Urothelium cell line (cell line): ENCODE results near the gene ATP1A3.

Experiments used
- DNase-seq: peaks from one replicate; pipeline ENCODE4 v3.0.0; 2011; ENCODE audit warnings: low spot score, mixed read lengths
- FAIRE-seq: peaks from 2 replicates; lab custom pipeline; 2011; peaks lifted over from hg19 to GRCh38; lab: Jason Lieb, UNC

Gene ATP1A3

DNA sequence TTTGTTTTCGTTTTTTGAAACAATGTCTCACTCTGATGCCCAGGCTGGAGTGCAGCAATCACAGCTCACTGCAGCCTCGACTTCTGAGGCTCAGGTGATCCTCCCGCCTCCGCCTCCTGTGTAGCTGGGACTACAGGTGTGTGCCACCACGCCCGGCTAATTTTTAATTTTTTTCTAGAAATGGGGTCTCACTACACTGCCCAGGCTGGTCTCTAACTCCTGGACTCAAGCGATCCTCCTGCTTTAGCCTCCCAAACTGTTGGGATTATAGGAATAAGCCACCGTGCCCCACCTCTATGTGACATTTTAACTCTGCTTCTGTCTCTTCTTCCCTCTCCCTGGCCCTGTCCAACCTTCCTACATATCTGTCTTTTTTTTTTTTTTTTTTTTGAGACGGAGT, 5.1 kb downstream of the ATP1A3 start:
- FAIRE-seq (no peak), DNase-seq (no peak)

DNA sequence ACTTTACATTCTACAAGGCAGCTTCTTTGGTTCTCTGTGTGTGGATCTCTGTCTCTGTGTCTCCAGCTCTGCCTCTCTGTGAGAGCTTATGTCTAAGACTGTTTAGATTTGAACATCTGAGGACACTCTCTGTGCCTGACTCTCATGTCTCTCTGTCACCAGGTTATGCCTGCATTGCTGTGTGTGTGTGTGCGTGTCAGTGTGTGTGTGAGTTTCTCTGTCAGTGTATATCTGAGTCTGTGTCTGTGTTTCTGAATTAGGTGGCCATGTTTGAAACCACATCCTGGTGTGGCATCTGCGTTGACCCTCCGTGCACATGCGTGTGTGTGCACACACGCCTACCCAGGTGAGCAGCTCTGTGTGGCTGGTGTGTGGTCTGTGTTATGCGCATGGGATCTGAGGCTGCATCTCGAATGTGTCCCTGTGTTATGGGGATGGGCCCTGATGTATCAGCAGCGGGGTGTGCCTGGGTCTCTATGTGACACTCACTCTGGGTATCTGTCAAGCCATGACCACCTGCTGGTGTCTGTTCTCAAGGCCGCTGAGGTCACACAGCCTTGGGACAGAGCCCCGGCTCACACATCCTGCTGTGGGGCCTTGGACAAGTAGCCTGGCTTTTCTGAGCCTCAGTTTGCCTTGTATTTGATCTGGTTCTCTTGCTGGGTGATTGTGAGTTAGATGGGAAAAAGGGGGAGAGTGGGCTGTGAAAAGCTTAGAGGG, 6.7 kb downstream of the ATP1A3 start:
- DNase-seq: no peak
- FAIRE-seq: no peak

DNA sequence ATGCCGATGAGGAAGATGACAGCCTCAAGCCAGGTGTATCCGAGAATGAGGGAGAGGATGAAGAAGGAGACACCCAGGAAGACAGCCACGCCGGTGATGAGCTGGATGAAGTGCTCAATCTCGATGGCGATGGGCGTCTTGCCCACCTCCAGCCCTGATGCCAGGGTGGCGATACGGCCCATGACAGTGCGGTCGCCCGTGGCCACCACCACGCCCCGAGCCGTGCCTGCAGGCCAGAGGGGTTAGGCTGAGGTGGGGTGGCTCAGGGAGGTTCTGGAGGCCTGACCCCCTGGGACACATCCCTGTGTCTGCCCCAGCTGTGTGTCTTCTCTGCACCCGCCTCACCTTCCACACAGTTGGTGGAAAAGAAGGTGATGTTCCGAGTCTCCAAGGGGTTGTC, 9.1 kb downstream of the ATP1A3 start:
- FAIRE-seq (no peak), DNase-seq (no peak)

DNA sequence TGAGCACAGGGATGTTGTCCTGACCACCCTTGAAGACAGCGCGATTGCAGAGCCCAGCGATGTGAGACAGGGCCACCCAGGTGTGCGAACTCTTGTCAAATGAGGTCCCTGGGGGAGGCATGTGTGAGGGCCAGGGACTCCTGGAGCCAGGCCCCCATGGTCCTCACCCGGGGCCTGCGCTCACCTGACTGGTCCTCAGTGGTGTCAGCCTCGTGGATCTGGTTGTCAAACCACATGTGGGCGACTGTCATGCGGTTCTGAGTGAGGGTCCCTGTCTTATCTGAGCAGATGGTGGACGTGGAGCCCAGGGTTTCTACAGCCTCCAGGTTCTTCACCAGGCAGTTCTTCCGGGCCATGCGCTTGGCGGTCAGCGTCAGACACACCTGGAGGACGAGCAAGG, 12.3 kb downstream of the ATP1A3 start:
- DNase-seq: no peak

DNA sequence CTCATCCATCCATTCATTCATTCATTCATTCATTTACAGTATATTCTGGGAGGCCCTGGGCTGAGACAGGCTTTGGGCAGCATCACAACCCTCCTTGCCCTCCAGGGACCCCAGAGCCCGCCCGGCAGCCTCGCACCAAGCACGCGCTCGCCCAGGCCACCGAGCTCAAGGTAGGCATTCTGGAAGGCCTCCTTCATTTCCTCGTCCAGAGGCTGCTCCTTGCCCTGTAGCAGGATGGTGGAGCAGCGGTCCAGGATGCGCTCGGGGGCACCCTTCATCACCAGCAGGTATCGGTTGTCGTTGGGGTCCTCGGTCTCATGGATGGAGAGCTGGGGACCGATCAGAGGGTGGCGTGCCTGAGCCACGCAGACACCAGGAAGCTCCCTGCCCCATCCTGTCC, 15.6 kb downstream of the ATP1A3 start:
- FAIRE-seq (no peak), DNase-seq (no peak)

More for the DNA sequence above, 12.3 kb downstream of the ATP1A3 start:
- FAIRE-seq: no peak

DNA sequence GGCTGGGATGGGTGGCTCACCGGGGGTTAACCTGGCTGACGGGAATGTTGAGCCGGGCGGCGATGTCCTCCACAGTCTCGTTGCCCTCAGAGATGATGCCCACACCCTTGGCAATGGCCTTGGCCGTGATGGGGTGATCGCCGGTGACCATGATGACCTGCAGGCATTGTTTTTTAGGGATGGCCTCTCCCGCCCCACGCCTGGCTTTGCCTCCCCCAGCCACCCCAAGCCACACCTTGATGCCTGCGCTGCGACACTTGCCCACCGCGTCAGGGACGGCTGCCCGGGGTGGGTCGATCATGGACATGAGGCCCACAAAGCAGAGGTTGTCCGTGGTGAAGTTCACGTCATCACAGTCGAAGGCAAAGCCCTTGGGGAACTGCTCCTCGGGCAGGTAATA, 16.1 kb downstream of the ATP1A3 start:
- FAIRE-seq: no peak
- DNase-seq: no peak

DNA sequence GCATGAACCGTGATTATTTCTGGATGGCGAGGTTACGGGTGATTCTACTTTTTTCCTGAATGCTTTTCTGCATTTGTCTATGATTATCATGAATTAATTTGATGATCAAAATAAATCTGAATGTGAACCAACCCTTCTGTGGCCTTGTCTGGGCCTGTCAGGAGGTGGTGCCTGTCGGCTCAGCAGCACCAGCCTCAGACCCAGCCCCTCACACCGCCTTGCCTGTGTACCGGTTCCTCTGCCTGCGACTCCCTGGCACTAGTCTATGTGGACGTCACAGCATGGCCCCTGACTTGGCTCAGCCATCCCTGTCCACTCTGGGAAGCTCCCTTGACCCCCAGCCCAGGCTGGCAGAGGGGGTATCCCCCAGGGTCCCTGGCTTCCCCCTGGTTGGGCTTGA, 19.4 kb downstream of the ATP1A3 start:
- FAIRE-seq (no peak), DNase-seq (no peak)

DNA sequence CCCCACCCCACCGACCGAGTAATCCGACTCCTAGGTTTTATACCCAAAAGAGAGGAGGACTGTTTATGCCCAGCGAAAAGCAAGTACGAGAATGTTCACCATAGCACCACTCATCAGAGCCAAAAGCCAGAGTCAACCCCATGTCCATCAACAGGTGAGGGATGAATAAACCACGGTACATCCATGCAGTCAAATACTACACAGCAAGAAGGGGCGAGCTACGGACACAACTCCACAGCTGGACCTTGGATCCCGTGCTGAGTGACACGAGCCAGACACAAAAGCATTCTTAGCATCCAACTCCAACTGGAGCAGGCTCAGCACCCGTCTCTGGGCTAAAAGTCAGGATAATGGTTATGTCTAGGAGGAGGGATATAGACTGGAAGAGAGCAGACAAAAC, 22.7 kb downstream of the ATP1A3 start:
- no peak for FAIRE-seq
- DNase-seq: no peak

DNA sequence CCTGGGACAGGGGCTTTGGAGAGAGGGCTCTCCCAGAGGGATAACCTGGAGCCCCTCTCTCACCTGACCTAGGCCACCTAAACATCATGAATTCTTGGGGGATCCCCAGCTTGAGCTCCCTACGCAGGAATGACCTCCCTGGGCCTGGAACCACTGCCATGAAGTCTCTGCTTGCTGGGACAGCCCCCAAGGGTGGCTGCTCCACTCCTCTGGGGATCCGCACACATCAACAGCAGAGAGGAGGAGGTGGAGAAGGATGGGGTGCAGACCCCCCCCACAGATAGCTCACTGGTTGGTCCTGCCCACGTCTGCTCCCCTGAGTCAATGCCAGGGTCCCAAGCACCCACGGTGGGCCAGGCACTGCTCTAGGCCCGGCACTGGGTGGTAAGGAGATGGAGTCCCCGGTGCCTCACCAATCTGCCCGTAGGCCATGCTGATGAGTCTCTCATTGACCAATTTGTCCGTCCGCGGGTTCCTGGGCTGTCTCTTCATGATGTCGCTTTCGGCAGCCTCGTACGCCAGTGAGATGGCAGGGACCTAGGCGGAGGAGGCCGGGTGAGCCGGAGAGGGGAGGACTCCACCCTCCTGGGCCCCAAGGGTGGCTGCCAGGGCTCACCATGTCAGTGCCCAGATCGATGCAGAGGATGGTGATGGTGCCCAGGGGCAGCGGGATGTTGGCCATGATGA, 24.1 kb downstream of the ATP1A3 start:
- no peak for DNase-seq
- no peak for FAIRE-seq

DNA sequence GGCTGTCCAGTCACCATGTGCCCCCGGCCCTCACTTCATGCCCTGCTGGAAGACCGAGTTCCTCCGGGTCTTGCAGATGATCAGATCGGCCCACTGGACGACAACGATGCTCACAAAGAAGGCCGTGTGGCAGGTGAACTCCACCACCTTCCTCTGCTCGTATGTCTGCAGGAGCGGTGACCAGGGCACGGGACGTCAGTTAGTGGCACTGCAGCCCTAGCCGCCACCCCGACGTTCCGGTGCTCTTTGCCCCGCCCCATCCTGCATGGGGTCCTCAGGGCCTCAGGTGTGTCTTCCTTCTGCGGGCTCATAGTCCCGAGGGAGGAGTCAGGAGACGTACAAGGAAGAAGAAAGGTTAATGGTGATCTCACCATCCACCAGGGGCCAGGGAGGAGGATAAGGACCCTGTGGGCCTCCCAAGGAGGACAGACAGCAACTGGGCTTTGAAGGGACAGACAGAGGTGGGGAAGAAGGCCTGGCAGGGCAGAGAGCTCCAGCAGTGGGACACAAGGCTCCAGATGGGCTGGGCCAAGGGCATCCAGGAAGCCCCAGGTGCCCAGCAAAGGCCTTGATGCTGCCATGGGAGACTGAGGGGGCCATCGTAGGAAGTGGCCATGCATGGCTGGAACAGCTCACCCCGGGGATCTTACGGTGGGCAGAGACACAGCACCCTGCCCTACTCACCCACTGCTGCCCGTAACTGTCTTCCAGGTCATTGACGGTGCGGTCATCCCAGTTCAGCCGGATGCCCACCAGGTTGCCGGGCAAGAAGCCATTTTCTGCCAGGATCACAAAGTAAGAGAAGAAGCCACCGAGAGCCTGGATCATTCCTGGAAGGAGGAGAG, 25.1 kb downstream of the ATP1A3 start:
- DNase-seq (no peak), FAIRE-seq (no peak)

DNA sequence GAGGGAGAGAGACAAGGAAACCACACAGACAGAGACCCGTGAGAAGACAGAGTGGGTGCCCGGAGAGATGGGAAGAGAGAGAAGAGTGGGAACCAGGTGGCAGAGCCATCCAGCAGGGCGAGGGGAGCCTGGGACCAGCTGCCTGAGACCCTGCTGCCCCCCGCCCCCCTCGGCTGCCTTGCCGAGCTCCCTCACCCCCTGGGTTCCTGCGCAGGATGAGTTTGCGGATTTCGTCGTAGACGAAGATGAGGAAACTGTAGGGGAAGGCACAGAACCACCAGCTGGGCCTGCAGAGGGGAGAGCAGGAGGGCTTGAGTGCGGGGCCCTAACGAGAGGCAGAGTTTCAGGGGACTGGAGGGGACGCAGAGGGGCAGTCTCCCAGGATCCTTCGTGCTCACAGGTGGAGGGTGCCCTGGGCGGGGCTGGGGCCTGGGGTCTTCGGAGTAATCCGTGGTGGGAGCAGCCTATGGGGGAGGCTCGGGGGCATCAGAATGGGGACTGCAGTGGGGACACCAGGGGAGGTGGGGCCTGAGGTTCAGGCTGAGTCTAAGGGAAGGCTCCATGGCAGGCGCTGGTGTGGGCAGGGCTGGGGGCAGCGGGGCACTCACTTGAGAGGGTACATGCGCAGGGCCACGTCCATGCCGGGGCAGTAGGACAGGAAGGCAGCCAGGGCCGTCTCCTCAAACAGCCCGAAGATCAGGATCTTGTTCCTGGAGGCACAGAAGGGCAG, 26.8 kb downstream of the ATP1A3 start:
- FAIRE-seq: no peak
- DNase-seq: no peak

DNA sequence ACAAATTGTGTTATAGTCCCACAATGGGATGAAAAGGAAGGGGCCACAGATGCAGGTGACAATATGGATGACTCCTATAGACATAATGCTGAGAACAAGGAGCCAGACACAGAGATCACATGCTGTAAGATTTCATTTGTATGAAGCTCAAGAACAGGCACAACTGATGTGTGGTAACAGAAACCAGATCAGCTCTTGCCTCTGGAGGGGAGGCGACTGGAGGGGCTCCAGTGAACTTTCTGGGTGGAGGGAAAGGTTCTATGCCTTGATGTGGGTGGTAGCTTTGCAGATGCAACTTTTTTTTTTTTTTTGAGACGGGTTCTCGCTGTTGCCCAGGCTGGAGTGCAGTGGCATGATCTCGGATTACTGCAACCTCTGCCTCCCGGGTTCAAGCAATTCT, 28.9 kb downstream of the ATP1A3 start:
- FAIRE-seq (no peak), DNase-seq (no peak)

DNA sequence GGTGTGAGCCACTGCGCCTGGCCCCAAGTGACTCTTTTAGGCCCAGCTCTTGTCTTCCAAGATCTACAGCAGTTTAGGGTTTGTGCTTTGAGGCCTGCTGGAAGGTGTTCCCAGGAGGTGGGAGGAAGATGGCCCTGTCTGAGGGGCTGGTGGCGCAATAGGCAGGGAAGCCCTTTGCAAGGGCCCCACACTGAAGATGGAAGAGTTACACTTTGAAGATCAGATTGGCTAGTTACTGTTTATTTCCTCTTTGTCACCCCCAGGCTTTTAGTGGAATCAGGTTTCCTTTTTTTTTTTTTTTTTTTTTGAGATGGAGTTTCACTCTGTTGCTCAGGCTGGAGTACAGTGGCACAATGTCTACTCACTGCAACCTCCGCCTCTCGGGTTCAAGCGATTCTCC, 33.1 kb downstream of the ATP1A3 start:
- DNase-seq (no peak), FAIRE-seq (no peak)

DNA sequence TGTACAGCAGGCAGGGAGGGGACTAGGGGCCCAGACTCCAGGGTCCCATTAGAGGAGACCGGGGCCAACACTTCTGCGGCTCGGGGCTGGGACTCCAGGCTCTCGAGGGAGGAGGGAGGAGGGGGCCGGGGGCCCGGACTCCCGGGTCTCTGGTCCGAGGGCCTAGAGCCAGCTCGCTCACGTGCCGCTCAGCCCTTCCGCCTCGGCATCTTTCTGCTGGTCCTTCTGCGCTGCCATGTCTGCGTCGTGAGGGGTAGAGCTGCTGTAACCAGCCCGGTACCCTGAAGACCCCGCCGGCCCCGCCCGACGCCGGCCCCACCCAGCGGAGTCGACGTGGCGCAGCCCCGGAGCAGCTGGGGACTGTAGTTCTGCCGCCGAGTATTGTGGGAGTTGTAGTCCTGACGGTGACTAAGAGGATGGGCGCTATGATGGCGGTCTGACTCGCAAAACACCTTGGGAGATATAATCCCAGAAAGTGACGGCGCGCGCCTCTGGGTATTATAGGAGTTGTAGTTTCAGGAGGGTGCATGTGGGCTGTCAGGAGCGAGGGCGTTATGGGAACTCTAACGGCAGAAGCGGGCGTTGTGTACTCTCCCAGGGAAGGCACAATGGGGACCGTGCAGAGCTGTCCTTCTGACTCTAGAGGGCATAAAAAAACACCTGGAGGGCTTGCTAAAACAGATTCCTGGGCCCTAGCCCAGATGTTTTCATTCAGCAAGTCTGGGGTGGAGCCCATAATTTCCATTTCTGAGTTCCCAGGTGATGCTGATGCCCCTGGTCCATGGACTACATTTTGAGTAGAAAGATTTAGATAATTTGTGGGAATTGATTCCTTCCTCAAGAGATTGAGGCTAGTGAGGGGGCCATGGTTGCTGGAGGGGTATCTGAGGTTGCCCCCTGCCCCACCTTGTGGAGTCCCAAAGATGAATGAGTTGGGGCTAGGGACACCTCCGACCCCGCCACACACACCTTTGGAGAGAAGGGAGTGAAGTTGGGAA, 34.7 kb downstream of the ATP1A3 start, which contains the start of gene RABAC1:
RABAC1 (minus strand) TSS at position 266 of the 998 bp plus-strand sequence; CDS start at position 237, 29 bp downstream.
- peak; percentile 79 for FAIRE-seq

DNA sequence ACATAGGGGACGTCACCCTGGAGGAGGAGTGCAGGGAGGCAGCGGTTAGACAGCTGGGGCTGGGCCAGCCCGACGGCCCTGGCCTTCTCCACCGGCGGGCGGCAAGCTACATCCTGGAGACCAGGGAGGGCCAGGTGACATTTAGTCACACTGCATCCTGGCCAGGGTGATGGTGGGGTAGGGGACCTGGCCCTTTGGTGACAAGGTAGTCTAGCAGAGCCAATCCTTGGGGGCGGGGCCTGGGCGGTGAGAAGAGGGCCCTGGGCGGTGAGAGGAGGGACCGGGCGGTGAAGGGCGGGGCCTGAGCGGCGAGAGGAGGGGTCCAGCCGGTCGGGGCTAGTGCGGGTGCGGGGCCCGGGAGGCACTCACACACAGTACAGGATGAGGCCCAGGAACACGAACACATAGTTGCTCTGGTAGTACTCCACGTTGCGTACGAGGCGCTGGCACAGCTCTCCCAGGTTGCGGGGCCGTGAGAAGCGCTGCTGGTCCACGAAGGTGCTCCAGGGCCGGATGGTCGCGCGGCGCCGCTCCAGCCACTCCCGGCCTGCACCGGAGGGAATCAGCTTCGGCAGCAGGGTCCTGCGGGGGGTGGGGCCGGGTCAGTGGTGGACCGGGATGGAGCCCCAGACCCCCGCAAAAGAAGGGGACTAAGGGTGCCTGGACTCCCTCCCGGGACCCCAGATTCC, 35.5 kb downstream of the ATP1A3 start:
- FAIRE-seq (no peak), DNase-seq (peak; percentile 88)

More for the DNA sequence above, 34.7 kb downstream of the ATP1A3 start, which contains the start of gene RABAC1:
- DNase-seq: peak; percentile 96

DNA sequence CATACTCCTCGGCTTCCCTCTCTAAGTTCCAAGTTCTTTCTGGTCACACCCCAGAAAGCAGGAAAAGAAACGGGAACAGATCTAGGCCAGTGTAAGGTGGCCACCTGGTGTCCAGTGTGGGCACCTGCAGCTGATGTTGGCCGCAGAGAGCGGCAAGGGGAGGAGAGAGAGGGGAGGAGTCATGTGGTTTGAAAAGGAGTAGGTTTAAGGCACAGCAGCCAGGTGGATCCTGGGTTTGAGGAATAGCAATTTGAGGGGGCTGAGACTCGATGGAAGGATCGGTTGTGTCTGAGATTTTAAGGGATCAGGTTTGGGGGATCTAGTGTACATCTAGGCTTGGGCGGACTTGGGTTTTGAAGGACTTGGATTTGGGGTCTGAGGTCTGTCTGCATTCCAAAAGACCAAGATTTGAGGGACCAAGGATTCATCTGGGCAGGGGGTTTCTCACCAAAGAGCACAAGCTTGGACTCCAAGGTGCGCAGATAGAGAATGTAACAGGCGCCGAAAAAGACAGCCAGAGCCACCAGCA, 36.1 kb downstream of the ATP1A3 start:
- peak; percentile 82 for FAIRE-seq
- peak; percentile 92 for DNase-seq

DNA sequence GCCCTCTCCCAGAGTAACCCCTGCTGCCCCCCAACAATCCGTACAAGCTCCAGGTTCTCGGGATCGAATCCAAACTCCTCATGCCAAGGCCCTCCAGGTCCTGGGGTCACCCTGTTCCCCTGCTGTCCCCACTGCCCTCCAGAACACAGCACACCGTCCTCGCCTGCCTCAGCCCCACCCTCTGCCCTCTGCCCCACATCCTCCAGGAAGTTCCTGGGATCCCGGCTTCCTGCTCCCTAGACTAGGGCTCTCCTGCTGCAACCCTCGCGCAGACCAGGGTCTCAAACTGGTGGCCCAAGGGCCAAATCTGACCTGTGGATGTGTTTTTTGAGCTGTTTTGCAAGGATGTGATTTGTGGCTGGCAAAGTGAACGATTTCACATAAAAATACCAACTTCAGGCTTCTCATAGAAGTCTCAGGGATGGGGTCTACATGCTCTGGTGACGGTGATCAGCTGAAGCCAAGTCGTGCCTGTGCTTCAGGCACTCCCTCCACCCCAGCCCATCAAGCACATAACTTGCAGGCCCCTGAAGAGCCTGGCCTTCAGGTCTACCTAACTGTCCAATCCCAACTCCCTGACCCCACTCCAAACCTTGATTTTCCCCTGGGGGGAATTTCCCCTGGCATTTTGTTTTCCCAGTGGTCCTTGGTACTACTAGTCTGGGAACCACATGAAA, 36.7 kb downstream of the ATP1A3 start:
- no peak for FAIRE-seq

DNA sequence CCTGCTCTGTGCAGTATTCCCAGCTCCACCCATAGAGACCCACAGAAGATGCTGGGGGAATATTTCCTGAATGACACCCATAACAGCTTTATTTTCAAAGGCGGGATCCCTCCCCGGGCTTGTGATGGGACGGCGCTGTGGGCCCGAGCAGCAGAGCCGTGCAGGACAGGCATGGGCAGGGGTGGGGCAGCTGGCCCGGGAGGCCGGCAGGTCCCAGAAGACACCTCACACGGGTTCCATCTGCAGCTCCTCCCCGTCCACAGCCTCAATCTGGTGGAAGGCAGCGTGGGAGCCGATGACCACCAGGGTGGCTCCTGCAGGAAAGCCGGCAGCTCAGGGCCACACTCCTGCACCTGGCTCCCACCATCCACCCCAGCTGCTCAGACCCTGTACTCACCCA, 37.4 kb downstream of the ATP1A3 start:
- no peak for FAIRE-seq

More for the DNA sequence above, 36.7 kb downstream of the ATP1A3 start:
- DNase-seq: no peak

More for the DNA sequence above, 37.4 kb downstream of the ATP1A3 start:
- no peak for DNase-seq
